ENCODE results near the gene SHC1.

The SHC1 gene

DNA sequence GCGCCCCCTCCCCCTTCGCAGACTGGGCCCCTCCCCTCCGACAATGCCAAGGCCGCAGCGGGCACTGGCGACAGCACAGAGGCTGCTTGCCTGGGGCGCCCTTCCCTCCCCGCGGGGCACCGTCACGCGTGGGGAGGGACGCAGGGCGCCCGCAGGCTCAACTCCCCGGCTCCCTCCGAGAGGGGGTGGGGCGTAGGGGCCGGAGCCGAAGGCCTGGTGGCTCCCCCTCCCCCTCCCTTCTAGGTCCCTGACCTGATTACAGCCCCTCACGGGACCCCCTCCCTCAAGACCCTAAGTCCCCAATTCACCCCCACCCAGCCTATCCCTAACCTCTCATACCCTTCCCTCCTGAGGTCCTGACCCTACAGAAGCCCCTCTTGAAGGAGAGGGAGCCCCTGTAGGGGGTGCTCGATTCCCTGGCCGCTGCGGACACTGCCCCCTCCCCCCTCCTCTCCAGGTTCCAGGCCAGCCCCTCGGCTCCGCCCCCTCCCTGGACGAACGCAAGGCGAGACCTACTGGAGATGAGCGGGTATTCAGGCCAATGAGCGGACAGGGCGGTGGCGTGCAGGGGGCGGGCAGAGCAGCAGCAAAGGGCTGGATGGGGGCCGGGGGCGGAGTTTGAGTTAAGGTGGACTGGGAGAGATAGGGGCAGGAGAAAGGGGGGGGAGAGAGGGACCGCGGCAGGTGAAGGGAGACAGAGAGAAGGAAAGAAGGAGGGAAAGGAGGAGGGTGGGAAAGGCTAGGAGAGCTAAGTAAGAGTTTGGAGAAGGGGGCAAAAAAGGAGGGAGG lies 31.3 kb upstream of the SHC1 start (continued):
- TF ChIP-seq ZBTB26 (tag by site-specific recombination; optimal IDR thresholded peaks at IDR 0.05) = no peak
- TF ChIP-seq, protein P1, sequence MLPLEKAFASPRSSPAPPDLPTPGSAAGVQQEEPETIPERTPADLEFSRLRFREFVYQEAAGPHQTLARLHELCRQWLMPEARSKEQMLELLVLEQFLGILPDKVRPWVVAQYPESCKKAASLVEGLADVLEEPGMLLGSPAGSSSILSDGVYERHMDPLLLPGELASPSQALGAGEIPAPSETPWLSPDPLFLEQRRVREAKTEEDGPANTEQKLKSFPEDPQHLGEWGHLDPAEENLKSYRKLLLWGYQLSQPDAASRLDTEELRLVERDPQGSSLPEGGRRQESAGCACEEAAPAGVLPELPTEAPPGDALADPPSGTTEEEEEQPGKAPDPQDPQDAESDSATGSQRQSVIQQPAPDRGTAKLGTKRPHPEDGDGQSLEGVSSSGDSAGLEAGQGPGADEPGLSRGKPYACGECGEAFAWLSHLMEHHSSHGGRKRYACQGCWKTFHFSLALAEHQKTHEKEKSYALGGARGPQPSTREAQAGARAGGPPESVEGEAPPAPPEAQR (tag by site-specific recombination; IDR thresholded peaks at IDR 0.05) = no peak
- TF ChIP-seq, protein P2, sequence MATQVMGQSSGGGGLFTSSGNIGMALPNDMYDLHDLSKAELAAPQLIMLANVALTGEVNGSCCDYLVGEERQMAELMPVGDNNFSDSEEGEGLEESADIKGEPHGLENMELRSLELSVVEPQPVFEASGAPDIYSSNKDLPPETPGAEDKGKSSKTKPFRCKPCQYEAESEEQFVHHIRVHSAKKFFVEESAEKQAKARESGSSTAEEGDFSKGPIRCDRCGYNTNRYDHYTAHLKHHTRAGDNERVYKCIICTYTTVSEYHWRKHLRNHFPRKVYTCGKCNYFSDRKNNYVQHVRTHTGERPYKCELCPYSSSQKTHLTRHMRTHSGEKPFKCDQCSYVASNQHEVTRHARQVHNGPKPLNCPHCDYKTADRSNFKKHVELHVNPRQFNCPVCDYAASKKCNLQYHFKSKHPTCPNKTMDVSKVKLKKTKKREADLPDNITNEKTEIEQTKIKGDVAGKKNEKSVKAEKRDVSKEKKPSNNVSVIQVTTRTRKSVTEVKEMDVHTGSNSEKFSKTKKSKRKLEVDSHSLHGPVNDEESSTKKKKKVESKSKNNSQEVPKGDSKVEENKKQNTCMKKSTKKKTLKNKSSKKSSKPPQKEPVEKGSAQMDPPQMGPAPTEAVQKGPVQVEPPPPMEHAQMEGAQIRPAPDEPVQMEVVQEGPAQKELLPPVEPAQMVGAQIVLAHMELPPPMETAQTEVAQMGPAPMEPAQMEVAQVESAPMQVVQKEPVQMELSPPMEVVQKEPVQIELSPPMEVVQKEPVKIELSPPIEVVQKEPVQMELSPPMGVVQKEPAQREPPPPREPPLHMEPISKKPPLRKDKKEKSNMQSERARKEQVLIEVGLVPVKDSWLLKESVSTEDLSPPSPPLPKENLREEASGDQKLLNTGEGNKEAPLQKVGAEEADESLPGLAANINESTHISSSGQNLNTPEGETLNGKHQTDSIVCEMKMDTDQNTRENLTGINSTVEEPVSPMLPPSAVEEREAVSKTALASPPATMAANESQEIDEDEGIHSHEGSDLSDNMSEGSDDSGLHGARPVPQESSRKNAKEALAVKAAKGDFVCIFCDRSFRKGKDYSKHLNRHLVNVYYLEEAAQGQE (tag by site-specific recombination; IDR thresholded peaks at IDR 0.05) = no peak; the same call in 1 of the 2 replicates
- TF ChIP-seq ZNF558 (tag by site-specific recombination; IDR thresholded peaks at IDR 0.05) = no peak
- TF ChIP-seq ZIC2 (tag by site-specific recombination; IDR thresholded peaks at IDR 0.05) = peak; percentile 74
- TF ChIP-seq ZNF544 (tag by site-specific recombination; IDR thresholded peaks at IDR 0.05) = no peak
- TF ChIP-seq KLF8 (tag by site-specific recombination; IDR thresholded peaks at IDR 0.05) = peak; percentile 99
- TF ChIP-seq ZNF433 (tag by site-specific recombination; IDR thresholded peaks at IDR 0.05; ENCODE audit: low read depth) = no peak
- TF ChIP-seq TSHZ1 (tag by site-specific recombination; IDR thresholded peaks at IDR 0.05; ENCODE audit: borderline replicate concordance) = peak; percentile 71
- TF ChIP-seq ZNF529 (tag by site-specific recombination; IDR thresholded peaks at IDR 0.05; ENCODE audit: insufficient replicate concordance) = no peak
- TF ChIP-seq MYNN (tag by site-specific recombination; IDR thresholded peaks at IDR 0.05; ENCODE audit: borderline replicate concordance) = 0 out of 2 replicates have a peak, but pooled peaks have one; percentile 19
- TF ChIP-seq ZNF76 (tag by site-specific recombination; IDR thresholded peaks at IDR 0.05; ENCODE audit: borderline replicate concordance, low read depth) = peak; percentile 63; the same call in 1 of the 2 replicates
- no peak for TF ChIP-seq ZNF26 (tag by site-specific recombination; IDR thresholded peaks at IDR 0.05)
- peak; percentile 97 for TF ChIP-seq ZNF341 (tag by site-specific recombination; IDR thresholded peaks at IDR 0.05; ENCODE audit: low read depth)
- no peak for TF ChIP-seq YY1 (tag by site-specific recombination; IDR thresholded peaks at IDR 0.05)
- TF ChIP-seq RBAK (tag by site-specific recombination; IDR thresholded peaks at IDR 0.05) = no peak
- TF ChIP-seq ZNF121 (tag by site-specific recombination; IDR thresholded peaks at IDR 0.05) = no peak
- no peak for TF ChIP-seq ZNF221 (tag by site-specific recombination; IDR thresholded peaks at IDR 0.05; ENCODE audit: borderline replicate concordance)
- TF ChIP-seq ZNF202 (tag by site-specific recombination; IDR thresholded peaks at IDR 0.05; ENCODE audit: borderline replicate concordance) = peak; percentile 65; the same call in 1 of the 2 replicates
- TF ChIP-seq, protein P3, sequence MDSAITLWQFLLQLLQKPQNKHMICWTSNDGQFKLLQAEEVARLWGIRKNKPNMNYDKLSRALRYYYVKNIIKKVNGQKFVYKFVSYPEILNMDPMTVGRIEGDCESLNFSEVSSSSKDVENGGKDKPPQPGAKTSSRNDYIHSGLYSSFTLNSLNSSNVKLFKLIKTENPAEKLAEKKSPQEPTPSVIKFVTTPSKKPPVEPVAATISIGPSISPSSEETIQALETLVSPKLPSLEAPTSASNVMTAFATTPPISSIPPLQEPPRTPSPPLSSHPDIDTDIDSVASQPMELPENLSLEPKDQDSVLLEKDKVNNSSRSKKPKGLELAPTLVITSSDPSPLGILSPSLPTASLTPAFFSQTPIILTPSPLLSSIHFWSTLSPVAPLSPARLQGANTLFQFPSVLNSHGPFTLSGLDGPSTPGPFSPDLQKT (IDR thresholded peaks at IDR 0.05; ENCODE audit: borderline replicate concordance, low read depth, low read length) = no peak
- TF ChIP-seq ZNF660 (tag by site-specific recombination; IDR thresholded peaks at IDR 0.05) = no peak
- TF ChIP-seq OVOL3 (tag by site-specific recombination; IDR thresholded peaks at IDR 0.05) = peak; percentile 64; the same call in 1 of the 2 replicates
- TF ChIP-seq BCL11A (tag by site-specific recombination; IDR thresholded peaks at IDR 0.05; ENCODE audit: low read depth) = peak; percentile 94
- TF ChIP-seq ZNF146 (tag by site-specific recombination; IDR thresholded peaks at IDR 0.05) = no peak
- TF ChIP-seq ZNF449 (tag by site-specific recombination; IDR thresholded peaks at IDR 0.05) = no peak

Data from HEK293 (cell line).